ENCODE results near the gene RDH13. TPM values are rescaled to one million over a fixed set of nuclear protein-coding genes. Genes with fewer than 3 reads are reported as not detected.

The RDH13 gene
- total RNA-seq, result 24.2 TPM

GRCh38 chr19:55062735-55063491 is at the start of gene RDH13:
TSS of gene RDH13 (minus strand) at chr19:55063148. CDS start at chr19:55063032, 116 bp downstream.

GRCh38 chr19:55075371-55075998 is 12.5 kb upstream of the RDH13 start, which contains the start of gene EPS8L1:
TSS of gene EPS8L1 (plus strand) at chr19:55075869. CDS start at chr19:55076445, 576 bp downstream.

Other genes with a start within 250 kb of the RDH13 start
- gene KIR3DL1, start 246.7 kb downstream of the RDH13 start, total RNA-seq, result 0.22 TPM
- not detected for gene KIR2DS4, start 230.5 kb downstream of the RDH13 start, total RNA-seq
- gene KIR3DL2, start 212.7 kb downstream of the RDH13 start, total RNA-seq, result not detected
- 5.2 TPM for gene FCAR, start 188.9 kb downstream of the RDH13 start, total RNA-seq
- gene NCR1, start 157.0 kb downstream of the RDH13 start, total RNA-seq, result not detected
- gene NLRP7, start 115.6 kb downstream of the RDH13 start, total RNA-seq, result not detected
- 11.2 TPM for gene NLRP2, start 96.8 kb downstream of the RDH13 start, total RNA-seq
- gene GP6, start 24.9 kb downstream of the RDH13 start, total RNA-seq, result 0.49 TPM
- gene EPS8L1, start 12.7 kb upstream of the RDH13 start, total RNA-seq, result 8.7 TPM
- 53.9 TPM for gene PPP1R12C, start 54.5 kb upstream of the RDH13 start, total RNA-seq
- 49.5 TPM for gene TNNT1, start 86.1 kb upstream of the RDH13 start, total RNA-seq
- gene TNNI3, start 94.6 kb upstream of the RDH13 start, total RNA-seq, result 2.1 TPM
- 2.0 TPM for gene DNAAF3, start 103.5 kb upstream of the RDH13 start, total RNA-seq
- gene SYT5, start 117.1 kb upstream of the RDH13 start, total RNA-seq, result 16.4 TPM
- gene PTPRH, start 146.4 kb upstream of the RDH13 start, total RNA-seq, result 6.1 TPM
- 1.1 TPM for gene TMEM86B, start 165.6 kb upstream of the RDH13 start, total RNA-seq
- gene PPP6R1, start 195.9 kb upstream of the RDH13 start, total RNA-seq, result 30.6 TPM
- 31.0 TPM for gene HSPBP1, start 217.0 kb upstream of the RDH13 start, total RNA-seq
- 32.5 TPM for gene BRSK1, start 220.8 kb upstream of the RDH13 start, total RNA-seq